Lung microvascular endothelial cell (primary cell): Measurements from ENCODE around the gene ACSL1. TPM values are rescaled to one million over a fixed set of nuclear protein-coding genes. Genes with fewer than 3 reads are reported as not detected.

ENCODE experiments used
- DNase-seq, 2 donors: peaks; one replicate each; pipeline versions ENCODE4 v3.0.0 to v3.0.0-alpha.2; 2010; ENCODE audit warnings: low read depth in 2 of 2
- total RNA-seq: library from RNA; depleted of rRNA; stranded (reverse); fragments of >200 nt; gene quantifications from 2 replicates; pipeline ENCODE4 v1.2.1, GENCODE V29; 2014

Gene ACSL1
- total RNA-seq, 1 donor from 2014 or later: 3.6 TPM

DNA sequence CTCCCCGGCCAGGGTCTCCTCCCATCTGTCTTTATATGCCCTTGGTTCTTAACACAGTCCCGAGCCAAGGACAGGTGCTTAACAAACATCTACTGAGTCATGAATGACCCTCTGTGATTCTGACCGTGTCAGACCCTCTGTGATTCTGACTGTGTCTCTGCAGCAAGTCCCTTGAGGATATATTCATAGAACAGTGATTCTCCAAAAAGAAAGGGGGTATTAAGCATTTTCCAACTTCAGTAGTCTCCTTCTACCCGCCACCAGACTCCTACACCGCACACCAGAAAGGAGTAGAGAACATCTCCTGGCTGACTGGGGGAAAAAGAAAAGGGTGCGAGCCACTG is 13.6 kb downstream of the ACSL1 start:
- DNase-seq: no peak

DNA sequence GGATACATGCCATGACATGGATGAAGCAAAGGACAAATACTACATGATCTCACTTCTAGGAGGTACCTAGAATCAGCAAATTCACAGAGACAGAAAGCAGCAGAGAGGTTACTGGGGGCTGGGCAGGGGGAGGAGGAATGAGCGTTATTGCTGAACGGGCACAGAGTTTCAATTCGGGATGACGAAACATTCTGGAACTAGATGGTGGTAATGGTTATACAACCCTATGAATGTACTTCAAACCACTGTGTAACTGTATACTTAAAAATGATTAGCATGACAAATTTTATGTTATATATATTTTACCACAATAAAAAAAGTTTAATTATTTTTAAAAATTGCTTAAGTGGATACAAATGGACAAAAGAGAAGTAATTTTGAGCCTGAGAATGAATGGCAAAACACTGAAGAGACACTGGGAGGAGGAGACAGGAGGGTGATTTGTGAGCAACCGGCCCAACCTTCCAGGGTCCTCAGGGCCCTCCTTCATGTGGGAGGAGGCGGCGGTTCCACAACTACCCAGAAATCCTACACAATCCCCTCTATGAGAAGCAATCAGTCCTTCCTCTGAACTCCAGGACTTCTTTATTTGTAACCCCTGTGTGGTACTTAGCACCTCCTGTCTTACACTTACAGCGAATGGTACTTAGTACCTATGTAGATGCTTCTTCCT is 14.1 kb downstream of the ACSL1 start:
- DNase-seq: no peak

DNA sequence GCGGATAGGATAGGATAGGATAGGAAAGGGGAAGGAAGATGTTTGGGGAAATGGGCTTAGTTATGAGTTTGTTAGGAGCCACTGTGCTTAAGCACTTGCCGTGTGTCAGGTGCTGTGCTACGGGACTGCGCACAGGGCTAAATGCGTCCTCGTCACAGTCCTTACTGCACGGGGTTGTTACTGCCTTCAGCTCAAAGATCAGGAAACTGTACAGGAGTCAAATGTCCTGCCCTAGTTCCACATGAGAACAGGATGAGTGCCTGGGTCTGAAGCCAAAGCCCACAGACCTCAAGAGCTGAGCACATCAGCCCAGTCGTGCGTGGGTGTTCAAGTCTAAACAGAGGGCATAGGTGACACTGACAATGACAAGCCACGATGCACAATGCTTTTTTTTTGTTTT is 15.0 kb downstream of the ACSL1 start:
- DNase-seq: no peak

DNA sequence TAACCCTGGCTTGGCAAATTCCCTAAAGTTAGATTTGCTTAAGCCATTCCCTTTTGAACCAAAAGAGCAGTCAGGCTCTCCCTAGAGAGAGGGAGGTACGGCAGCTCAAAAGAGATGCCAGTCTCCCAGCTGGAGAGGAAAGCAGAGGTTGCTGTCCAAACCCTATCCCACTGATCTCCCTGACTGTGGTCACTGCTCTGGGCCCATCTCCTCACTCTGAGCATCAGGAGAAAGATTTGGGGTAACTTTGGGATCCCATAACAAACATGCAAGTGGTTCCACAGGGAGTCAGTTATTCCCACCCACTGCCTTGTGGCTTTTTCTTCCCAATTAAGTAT is 17.1 kb downstream of the ACSL1 start:
- DNase-seq: no peak

DNA sequence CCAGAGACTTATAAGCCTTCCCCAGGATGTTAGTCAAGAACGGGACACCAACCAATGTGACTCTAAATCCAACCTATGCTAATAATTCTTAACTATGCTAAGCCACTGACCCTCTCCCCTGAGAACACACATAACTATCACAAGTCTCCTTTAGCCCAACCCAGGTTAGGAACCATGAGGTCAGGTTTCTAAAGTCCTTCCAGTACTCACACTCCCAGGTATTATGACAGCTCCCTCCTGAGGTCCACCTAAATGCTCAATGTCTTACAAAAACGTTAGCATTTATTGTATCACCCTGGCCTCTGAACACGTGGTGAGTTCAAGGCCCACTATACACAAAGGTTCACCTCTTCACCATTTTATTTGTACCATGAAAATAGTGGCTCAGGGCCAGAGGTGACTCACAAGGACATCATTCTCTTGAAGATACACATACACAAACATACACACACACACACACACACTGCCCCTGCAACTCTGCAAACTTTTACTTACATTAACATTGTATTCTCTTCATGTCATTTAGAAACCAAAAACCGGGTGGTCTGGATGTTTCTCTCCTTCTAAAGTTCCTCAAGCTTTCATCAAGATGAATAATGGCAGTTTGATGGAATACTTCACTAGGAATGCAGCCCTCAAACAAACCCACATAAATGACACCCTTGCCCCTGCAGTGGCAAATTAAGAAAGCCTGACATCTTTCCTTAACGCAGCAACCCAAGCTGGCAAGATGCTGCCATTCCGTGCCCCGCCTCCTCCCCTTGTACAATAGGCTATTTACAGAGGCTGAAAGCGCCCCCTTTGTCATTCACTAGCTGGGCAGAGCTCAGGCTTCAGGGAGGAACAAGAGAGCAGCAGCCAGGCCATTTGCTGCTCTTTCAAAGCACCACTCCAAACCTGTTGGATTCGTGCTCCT is 17.7 kb downstream of the ACSL1 start:
- DNase-seq: peak in 1 of 2 donors; percentile 54

DNA sequence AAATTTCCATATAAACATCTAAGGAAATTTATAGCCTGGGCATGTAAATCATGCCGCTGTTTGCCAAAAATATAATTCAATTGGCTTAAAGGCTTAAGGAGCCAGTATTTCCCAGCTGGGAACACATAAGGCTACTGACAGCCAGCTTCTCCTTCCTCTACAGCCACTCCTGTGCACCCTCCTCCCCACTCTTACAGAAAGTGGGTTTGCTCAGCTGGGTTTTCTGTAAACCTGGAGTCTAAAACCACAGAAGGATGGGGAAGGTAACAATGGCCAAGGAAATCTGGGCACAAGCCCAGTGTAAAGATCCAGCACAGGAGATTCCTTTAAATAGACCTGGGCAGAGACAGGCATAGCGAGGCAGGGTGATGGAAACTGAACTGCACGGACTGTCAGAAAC is 18.5 kb downstream of the ACSL1 start:
- no peak for DNase-seq

DNA sequence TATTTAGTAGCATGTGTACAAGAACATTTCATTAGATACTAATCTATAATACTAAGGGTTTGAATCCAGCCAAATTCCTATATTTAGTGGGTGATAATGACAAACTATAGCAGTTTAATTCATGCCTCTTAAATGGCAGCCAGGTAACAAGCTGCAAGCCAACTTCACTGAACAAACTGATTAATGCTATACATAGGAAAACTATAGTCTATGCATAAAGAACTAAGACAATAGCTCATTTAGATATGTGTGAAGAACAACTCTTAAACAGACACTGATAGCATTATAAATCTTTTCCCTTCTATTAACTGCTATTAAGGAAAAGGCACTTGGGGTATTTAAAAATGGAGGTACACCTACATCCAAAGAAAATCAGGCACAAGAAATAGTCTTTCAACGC is 19.1 kb downstream of the ACSL1 start:
- no peak for DNase-seq

DNA sequence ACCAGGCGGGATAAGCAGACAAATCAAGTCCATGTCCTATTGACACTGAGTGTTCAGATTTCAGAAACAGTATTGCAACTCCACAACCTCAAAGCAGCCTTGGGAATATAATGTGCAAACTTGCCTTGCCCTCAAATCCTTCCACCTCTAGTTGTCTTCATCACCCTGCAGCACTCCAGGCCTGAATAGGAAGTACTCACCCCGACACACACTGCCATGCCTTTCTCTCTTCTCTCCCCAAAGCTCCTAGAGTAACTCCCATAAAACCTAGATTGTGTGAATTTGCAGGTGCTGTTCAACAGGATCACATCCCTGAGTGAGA is 19.6 kb downstream of the ACSL1 start:
- no peak for DNase-seq

DNA sequence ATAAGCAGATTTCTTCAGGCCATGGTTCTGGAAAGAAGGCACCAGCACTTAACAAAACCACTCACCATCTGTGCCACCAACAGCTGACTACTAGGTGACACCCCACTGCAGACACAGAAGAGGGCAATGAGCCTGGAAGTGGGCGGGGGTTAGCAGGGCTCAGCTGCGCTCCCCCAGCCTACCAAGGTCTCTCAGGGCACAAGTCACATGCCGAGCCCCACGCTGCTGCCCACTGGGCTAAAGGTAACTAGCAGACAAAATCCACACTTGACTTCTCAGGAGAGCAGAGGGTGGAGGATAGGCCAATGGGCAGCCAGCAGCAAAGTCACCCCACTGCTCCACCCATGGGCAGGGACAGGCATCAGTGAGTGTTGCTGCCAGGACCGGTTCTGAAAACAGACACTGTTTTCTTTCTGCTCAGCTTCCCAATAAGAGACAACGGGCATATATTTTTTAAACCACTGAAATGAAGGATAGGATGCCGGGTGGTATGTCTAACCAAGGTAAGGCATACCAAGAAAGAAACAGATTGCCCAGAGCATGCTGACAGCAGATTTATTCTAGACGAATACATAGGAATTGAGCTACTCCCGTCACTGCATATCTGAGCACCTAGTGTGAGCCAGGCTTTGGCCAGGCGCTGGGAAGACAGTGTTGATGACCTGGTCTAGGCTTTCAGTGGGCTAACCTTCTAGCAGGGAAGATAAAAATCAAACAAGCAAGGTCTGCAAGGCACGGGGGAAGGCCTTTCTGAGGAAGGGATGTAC is 20.1 kb downstream of the ACSL1 start:
- DNase-seq: no peak

DNA sequence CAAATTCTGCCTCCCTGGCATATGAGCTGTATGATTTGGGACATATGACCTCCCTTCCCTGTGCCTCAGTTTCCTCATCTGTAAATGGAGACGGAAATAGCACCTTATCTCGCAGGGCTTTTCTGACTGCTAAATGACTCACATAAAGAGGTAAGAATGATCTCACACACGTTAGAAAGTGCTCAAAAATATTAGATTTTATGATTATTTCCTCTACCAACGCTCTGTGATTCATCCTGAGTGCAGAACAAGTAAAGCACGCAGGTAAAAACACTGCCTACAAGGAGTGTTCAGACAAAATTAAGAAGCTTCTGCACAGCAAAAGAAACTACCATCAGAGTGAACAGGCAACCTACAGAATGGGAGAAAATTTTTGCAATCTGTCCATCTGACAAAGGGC is 21.1 kb downstream of the ACSL1 start:
- no peak for DNase-seq

DNA sequence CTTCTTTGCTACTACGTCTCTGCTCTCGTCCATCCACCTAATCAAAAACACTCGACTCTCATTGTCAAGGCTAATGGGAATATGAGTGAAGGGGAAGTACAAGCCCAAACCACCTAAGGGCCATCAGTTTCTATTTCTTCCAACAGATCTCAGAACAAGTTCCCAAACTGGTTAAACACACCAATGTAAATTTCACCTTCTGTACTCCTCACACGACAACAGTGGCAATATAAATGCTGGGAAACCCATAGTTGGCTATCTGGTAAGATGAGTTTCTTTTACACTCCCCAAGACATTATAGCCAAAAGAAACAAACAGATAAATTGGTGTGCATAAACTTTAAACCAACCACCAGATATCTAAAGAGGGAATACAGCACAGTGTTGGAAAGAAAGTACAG is 21.9 kb downstream of the ACSL1 start:
- no peak for DNase-seq

DNA sequence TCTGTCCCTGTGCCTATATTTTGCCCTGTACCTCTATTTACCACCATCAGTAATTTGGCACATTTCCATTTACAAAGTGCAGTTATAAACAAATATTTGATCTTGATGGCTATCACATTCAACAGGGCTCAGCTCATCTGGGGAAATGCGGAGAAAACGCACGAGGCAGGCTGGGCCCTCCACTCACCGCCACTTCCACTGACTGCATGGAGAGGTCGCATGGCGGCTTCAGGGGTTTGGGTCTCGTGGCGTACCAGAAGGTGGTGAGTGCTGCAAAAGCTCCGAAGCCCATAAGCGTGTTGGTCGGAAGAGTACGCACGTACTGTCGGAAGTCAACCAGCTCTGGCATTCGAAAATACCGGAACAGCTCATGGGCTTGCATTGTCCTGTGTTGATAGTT is 22.6 kb downstream of the ACSL1 start:
- DNase-seq: no peak

DNA sequence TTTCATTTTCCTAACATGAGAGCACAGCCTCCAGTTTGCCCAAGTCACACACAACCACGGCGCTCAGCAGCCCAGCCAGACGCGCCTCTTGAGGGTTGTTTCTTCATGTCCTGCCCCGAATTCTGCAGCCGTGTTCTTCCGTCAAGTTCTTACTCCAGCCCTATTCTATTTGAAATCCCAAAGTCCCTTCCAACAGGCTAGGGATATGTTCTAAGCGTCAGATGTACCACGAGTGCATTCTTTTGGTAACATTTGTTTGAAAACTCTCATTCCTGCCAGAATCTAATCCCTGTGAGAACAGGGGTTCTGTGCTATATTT is 23.1 kb downstream of the ACSL1 start:
- DNase-seq: no peak

DNA sequence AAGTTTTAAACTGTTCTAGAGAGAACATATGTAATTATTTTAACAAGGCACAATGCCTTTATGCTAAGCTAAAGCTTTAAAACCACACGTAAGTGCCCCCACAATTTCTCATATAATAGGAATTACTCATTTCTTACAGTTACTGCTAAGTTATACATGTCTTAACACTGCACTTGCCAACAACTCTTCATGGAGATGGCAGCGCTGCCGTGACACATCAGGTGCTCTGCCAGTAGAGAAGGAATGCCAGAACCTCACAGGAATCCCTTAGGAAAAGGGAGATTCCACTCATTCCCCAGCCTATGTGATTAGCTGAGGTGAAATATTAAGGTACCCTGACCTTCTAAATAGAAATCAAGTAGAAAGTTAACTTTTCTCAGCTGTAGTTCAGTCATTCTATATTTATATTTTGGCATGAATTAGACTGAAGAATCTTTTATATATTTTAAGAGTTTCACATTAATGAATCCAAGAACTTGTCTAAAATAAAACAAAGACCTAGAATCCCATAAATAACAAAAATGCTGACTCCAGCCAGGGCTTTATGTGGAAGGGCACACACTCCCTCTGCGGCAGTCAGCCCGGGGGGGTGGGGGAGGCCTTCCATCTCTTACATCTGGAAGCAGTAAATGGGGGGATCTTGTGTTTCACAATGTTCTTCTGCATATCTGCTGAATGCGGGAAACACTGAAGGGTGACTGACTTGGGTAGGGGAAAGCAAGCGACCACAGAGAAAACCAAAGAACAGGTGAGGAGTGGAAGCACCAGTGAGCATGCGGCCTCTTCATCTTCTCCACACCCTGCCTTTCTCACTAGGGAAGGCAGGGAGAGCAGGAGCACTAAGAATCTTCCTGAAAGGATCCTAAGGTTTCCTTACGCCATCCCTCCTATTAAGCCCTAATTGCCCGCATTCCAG is 23.7 kb downstream of the ACSL1 start:
- DNase-seq: no peak

DNA sequence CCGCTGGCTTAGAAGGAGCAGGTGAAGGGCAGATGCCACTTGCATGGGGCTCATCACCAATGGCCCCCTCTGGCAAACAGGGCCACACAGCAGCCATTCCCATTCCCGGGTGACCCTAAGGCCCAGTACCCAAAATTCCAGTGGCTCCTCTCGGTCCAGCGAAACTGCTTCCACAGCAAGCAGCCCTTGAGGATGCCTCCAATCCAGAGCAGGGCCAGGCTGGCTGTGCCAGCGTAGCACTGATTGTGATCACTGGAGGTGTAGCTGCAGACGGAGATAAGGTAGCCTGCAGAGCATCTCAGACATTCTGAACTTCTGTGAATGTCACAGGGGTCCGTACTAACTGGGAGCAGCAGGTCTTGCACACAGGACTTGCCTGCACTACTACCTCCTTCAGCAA is 27.3 kb downstream of the ACSL1 start:
- no peak for DNase-seq

DNA sequence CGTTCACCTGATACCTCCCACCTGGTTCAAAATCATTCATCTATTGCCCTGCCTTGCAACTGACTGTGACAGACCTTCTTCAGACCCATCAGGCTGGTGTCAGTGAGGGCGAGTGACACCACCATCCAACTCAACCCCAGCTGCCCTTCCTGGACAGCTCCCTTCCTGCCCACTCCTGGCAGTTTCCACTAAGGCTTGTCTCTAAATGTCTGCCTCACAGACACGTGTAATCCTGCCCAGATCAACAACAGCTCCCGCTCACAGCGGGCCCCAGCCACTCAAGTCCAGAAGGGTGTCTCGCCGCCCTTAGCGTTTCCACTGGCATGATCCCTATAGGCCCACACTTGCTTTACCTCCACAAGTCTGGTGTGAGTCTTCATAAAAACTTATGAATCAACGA is 28.9 kb downstream of the ACSL1 start:
- DNase-seq: peak in 1 of 2 donors; percentile 28

DNA sequence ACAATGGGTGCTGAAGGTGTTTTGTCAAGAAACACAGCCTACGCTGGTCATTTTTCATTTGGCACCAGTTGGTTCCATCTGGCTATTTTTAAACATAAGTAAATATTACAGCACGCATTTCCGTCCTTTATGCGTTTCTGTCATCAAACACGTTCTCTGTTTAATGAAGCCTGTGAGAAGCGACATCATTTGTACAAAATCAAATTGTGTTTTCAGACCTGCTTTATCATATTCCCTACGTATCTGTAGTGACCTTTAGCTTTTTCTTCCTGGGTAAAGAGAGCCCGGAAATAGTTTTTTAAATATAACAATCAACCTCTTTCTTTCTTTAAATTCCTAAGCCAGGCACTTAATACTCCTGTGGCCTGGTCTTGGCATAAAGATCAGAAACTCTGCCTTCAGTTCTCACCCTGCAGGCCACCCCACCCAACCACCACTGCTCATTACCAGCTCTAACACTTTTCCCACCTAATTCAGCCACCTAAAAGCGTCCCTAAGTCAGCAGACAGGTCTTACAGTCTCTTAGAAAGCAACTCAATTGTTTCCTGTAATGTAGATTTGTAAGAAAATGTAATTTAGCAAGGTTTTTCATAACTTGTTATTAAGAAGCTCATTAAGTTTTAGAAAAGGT is 30.4 kb downstream of the ACSL1 start:
- DNase-seq: peak; percentile 57 to 82

DNA sequence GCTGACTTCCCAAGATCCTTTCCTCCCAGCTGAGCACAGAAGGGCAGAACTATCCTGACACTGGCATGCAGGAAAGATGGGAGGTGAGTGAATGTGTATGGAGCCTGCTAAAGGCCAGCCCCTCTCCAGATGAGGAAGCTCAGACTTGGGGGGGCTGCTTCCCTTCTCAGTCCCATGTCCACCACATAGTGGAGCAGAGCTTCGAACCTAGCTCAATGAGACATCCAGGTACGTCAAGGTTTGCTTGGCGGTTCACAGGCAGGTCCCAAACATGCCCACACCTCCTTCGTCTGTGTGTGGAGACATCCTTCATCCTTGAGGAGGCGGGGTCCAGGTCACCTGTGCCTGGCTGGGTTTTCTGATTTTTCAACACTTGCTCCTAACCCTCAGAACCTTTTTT is 31.3 kb downstream of the ACSL1 start:
- no peak for DNase-seq

DNA sequence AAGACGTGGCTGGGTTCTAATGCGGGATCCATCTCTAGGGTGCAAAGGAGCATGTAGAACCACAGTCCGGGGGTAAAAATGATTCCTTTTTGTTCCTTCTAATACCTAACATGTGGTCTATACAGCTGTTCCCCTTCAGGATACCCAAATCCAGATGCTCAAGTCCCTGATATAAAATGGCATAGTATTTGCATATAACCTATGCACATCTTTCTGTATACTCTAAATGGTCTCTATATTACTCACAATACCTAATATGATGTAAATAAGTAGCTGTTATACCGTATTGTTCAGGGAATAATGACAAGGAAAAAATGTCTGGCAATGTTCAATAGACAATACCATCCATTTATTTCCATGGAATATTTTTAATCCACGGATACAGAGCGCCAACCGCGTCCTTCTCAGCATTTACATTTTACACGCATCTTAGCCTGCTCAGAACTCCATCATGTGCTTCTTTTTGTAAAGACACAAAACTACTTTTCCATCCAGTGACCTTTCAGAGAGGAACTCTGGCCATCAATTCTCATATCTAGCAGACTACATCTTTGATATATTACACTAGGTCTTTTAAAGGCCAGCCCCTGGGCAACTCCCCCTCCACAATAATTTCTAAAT is 31.9 kb downstream of the ACSL1 start:
- DNase-seq: no peak

DNA sequence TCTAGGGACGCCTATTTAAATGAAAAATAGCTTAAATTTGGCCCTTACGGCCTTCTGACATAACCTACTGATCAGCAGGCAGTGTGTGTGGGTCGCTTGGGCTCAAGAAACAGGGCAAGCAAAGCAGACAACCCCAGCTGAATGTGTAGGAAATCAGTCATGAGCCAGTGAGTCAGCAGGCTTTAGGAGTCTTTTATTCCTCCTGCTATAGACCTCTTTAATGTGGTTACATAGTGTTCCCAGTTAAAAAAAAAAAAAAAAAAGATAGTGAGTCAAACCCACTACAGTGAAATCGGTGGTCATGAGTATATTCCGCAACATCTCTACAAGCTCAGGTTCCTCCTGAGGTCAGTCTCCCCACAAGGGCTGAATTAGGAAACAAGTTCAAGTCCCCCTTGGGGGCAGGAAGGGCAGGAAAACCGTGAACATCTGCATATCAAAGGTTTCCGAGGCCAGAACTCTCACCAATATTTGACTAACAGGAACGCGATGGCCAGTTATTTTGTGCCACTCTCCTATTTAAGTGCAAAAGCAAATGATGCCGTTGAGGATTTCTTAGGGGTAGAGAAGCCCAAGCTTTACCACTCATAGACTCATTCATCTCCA is 32.7 kb downstream of the ACSL1 start:
- peak; percentile 32 to 91 for DNase-seq
